Measurements from ENCODE around the gene SLC5A5.

Gene SLC5A5

DNA sequence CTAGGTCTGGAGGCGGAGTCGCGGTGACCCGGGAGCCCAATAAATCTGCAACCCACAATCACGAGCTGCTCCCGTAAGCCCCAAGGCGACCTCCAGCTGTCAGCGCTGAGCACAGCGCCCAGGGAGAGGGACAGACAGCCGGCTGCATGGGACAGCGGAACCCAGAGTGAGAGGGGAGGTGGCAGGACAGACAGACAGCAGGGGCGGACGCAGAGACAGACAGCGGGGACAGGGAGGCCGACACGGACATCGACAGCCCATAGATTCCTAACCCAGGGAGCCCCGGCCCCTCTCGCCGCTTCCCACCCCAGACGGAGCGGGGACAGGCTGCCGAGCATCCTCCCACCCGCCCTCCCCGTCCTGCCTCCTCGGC is at the start of gene SLC5A5:
Gene SLC5A5, plus strand, starts transcription at position 68 of the 373 bp plus-strand sequence. CDS start 375 bp downstream, outside the sequence.
- peak; percentile 81 for DNase-seq

DNA sequence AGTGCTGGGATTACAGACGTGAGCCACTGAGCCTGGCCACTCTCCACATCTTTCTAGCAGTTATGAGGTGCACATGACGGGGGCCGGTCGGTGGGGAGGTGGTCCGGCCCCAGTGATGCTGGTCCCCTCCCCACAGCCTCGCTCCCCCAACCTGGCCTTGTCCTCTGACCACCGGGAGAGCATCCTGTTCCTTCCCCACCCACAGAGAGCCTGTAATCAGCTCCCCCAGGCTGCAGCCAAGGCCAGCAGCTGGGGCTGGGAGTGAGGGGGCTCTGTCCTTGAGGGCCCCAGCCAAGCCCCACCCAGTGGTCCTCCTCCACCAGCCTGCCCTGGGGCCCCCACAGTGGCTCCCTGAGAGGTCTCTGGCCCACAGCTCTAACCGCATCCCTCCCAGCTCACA is 47.4 kb upstream of the SLC5A5 start:
- DNase-seq: no peak

DNA sequence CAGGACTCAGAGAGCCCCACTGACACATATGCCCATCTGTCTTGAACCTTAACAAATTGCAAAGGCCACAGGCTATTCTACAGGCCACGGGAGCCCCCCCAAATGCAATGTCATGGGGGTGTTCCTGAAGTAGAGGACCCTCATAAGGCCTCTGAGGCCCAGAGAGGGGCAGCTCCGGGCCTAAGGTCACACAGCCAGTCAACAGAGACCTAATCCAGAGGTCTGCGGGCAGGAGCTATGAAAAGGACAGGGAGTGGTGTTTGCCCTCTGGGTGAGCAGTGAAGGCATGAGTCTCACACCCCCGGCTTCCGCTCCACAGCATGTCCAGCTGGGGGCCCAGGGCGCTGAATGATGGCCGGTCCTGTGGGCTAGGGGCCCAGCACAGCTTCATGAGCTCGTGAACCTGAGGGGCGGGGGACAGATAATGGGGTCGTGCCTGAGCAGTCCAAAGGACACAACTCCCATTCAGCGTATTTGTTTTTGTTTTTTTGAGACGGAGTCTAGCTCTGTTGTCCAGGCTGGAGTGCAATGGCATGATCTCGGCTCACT is 45.2 kb upstream of the SLC5A5 start:
- DNase-seq: no peak

DNA sequence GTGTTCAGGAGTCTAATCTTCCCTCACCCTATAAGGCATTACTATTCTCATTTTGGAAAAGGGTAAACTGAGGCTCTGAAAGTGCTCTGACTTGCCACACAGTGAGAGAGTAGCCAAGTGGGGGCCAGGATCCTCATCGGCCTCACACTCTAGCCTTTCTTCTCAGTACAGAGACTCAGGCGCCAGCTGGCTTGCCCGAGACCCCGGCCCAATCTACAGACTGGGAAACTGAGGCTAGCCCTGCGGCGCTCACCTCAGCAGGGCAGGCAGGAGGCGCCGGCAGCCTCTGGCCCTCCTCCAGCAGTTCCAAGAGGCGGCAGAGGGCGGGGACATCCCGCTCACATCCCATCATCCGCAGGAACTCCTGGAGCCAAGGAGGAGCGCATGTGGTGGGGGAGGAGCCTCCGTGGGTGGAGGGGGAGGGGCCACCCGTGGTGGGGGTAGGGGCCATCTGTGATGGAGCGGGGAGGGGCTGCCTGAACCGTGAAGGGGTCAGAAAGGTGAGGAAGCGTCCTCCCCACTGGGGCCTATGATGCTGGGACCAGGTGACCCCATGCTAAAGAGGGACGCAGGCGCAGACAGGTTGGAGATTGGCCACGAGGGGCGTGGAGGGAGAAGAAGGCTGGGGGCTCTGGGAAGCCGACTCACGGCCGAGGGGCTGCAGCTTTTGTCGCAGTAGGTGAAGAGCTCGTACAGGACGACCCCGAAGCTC is 41.7 kb upstream of the SLC5A5 start:
- peak; percentile 95 for DNase-seq

DNA sequence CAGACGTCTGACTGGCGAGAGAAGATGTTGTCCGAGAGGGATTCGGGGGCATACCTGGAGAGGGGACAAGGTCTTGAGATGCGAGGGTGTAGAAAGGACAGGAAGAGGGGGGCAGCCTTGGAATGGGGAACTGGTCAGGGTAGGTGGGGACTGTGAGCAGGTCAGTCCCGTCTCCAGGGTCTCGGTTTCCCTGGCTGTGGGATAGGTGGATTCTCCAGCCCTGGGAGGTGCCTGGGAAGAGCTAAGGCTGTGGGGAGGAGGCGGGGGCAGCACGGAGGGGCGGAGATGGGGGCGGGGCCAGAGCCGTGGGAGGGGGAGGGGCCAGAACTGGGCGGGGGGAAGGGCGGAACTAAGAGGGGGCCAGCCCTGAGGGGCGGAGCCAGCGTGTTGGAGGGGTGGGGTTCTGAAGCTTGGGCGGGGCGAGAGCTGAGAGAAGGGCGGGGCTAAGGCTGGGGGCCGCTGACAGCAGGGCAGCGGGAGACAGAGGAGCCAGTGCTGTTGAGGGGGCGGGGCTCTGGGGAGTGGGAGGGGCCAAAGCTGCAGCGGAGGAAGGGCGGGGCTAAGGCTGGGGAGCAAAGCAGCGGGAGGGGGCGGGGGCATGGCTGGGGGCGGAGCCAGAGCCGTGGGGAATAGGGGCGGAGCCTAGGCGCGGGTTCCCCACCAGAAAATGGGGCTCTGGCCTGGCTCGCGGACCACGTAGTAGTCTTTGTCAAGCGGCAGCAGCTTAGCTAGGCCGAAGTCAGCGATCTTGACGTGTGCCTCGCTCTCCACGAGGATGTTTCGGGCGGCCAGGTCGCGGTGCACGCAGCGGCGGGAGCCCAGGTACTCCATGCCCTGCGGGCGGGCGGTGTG is 41.0 kb upstream of the SLC5A5 start:
- DNase-seq: peak; percentile 98

DNA sequence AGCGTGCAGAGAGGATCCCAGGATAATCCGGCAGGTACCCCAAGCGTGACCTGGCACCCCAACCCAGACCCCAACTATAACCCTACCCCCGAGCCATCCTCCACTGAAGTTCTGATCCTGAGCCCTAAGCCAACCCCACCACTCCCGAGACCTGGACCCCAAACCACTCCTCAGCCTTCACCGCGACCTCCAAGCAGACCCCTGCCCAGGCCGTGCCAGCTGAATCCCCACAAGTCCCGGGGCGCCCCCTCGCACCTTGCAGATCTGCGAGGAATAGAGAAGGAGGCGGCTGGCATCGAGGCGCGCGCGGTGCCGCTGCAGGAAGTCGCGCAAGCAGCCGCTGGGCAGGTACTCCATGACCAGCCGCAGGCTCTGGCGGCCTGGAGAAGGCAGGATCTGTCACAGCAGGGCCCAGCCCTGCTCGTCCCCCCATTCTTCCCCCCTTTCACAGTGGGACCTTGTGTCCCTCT is 40.3 kb upstream of the SLC5A5 start:
- peak; percentile 56 for DNase-seq

DNA sequence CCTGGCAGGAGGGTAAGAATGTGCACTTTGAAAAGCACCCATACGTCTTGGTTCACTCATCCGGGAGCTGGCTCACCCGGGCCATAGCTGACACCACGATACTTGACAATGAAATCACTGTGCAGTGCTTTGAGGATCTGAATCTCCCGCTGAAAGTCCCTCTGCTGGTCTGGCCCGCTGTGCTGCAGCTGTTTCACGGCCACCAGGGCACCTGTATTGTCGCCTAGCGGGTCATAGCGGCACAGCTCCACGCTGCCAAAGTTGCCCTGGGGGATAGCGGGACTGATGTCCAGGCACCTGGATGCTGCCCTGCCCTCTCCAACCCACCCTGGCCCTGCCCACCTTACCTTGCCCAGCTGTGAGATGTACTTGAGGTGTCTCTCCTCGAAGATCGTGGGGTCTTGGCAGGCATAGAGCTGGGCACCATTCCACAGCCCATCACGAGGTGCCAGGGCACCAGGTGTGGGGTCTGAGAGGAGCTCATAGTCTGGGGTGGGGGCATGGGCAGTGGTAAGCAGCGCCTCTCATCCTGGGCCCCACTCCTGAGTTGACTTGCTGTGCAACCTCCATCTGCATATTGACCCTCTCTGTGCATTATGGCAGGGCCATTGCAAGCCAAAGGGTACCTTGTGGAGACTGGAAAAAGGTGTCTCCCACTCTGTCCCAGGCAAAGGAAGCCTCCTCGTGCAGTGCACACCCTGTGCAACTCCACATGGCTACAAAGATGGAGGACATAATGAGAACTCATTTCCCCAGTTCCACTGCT is 39.1 kb upstream of the SLC5A5 start:
- no peak for DNase-seq

DNA sequence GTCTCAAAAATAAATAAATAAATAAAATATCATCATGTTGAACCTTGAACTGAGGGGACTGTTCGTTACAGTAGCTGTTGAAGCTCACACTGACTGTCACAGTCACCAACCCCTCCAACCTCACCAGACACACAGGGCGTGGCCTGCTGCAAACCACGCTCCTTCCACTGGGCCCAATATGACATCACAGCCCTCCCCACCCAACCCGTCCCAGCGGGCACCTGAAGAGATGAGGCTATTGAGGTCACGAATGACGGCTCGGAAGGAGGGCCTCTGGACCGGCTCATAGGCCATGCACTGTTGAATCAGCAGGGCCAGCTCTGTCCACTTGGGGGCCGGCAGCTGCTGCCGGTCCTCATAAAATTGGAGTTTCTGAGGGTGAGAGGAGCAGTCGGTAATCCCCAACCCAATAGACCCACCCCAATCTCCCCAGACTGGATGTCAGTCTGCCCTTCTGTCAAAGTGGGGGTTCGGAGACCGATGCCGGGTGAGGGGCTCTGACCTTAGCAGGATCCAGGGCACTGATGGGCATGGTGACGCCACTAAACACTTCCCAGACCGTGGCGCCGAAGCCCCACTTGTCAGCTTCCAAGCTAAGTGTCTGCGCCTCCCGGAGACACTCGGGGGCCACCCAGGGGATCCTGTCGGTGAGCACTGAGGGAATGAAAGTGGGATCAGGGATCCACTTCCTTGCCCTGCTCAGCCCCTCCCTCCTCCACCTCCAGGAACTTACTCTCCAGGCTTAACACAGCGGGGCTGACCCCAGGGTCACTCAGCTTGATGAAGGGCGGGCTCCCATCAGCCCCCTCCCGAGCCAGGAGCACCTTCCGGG is 37.2 kb upstream of the SLC5A5 start:
- DNase-seq: peak; percentile 43

DNA sequence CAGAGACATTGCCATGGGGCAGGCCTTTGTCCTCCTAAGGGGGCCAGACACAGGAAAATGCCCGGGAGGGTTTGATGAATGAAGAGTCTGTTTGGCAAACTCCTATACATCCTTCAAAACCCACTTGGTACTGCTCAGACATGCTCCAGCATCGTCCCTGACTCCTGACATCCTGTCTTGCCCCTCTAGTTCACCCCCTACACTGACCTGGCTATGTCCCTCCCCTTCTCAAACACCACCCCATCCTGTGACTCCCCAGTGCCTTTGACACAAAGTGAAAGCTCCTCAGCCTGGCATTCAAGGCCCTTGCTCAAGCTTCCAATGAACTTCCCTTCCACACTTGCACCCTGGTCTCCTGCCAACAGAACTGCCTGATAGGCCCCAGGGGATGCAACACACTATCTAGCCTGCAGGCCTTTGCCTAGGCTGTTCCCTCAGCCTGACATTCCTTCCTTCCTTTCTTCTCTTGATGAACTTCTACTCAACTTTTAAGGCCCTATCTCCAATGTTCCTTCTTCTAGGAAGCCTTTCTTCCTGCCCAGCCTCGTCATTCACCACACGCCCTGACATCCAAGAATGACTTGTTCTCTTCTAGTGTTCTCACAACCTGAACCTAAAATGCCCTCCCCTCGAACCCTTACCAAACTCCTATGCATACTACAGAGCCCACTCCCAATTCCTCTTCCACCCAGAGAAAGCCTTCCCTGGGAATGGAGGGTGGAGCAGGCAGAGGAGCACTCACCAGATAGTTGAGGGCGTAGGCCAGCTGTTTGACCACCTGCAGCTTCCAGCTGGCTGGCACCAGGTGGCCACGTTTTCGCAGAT is 36.4 kb upstream of the SLC5A5 start:
- no peak for DNase-seq

DNA sequence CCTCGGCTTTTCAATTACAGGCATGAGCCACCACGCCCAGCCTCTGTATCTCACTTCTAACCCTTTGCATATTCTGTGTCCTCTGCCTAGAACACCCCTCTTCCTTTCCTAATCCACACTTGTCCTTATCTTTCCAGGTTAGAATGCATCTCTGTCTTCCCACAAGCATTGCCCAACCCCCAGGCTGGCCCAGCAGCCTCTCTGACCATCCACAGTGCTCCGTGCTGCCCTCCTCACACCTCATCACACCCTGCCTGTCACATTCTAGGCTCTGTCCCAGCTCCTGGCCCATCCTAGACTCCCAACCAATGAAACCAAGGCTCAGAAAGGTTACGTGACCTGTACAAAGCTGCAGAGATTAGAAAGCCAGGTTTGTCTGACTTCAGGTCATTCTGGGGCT is 35.2 kb upstream of the SLC5A5 start:
- no peak for DNase-seq

DNA sequence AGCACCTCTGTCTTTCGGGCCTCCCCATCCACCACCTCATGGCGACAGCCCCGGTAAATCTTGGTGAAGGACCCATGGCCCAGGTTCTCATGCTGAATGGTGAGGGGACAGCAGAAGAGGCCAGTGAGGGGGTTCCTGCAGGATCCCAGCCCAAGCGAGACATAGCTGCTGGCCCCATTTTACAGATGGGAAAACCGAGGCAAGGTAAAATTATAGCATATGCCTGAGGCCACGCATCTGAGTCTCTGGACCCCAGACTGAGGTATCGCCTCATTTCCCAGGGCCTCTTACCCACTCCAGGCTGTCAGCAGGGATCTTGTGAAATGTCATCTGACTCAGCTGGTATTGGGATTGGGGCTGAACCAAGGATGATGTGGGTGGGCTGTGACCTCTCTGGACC is 33.8 kb upstream of the SLC5A5 start:
- DNase-seq: no peak

DNA sequence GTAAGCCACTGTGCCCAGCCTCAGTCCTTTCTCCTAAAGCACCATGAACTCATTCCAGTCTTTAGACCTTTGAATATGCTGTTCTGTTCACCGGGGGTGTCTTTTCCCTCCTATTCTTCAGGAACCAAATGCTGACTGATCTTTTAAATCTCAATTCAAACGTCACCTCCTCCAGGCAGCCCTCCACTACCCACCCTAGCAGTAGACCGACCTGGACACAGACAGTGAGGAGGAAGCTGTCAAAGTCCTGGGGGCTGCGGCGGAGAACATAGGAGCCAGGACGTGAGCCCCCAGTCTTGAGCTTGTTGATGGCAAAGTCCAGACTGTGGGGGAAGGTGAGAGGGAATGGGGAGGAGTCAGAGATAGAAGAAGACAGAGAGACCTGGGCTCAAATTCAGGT is 31.7 kb upstream of the SLC5A5 start:
- no peak for DNase-seq

DNA sequence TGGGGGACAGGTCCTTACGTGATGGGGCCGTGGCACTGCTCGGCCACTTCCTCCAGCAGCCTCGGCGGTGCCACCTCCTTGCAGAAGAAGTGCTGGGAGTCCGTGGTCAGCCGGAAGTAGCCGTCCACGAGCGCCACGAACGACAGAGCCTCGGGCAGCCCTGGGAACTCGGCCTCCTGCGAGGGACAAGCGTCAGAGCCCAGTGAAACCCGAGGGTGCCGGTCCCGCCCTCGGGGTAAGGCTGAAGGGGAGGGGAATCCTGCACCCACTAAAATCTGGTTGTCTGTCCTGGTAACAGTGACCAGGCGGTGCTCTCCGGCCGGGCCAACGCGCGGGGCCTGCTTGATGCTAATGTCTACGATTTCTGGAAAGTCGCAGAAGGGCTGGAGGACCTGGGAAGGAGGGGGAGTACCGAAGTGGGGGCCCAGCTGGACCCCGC is 30.4 kb upstream of the SLC5A5 start:
- DNase-seq: no peak

DNA sequence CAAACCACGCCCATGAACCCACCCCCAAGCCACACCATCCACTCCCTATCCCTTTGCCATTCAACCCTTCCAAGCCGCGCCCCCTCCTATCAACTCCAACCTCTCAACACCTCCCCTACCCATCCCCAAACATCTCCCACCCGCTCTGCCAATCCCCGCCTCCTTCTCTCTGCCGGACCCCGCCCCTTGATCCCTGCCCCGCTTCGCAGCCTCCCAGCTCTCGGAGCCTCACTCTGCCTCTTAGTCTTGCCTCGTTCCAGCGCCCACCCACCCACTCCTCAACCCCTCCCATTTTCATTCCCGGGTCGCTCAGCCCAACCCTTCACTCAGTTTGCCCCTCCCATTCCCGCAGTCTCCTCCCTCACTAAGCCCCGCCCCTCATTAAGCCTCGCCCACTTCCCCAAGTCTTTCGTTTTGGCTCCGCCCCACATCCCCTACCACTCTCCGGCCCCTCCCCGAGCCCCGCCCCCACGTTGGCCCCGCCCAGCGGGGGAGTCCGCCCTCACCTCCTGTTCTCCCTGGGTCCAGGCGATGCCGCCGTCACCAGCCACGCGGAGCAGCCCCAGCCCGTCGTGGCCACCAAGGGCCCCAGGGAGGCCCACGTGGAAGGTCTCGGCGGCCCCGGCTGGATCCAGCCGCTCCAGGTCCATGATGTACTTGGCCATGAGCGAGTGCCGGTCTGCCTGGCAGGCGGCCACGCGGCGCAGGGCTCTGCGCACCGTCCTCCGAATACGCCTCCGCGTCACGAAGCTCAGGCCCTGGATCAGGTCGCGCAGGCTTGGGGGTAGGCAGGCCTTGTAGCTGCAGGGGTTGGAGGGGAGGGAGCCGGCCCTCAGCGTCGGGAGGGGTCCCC is 29.7 kb upstream of the SLC5A5 start:
- DNase-seq: peak; percentile 100

DNA sequence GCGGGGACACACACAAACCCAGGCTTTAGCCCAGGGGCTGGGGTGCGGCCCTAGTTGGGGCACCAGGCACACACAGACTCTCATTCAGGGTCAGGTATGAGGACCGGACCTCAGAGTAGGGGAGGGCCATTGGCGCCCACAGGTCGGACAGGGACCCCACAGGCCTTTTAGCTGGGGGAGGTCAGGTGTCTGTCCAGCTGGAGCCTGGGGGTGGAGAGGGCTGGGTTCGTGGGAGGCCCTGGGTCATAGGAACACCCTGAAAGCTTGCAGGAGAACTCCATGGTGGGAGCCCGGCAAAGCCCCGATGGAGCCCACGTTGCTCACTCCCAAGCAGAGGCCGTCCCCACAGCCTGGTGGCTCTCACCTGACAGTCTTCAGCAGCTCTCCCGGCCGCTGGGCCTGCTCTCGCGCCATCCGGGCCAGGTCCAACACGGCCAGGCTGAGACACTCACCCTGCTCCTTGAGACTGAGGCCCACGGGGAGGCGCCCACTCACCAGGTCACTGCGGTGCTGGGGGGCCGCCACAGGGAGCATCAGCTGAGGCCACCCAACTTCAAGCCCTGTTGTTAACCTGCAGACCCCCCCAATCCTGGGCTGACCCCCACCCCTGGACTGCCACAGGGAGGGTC is 29.0 kb upstream of the SLC5A5 start:
- peak; percentile 59 for DNase-seq

DNA sequence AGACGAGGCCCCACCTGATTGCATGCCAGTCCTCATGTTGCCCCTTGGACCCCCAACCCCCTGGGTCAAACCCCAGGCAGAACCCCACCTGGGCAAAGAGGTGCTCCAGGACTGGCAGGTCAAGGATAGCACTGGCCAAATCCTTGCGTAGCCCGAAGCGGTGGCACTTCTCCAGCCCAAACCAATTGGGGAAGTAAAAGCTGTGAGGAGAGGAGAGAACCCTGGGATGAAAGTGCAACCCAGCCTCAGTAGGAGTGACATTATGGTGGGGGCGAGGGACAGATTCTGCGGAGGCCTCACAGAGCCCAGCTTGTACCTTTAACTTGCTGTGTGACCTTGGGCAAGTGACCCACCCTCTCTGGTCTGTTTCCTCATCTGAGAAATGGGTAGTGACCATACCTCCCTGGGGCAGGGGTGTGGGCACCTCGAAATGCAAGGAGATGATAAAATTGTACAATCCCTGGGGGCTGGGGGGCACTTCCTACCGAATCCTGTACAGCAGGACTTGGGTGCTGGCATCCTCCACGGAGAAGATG is 28.4 kb upstream of the SLC5A5 start:
- DNase-seq: no peak

DNA sequence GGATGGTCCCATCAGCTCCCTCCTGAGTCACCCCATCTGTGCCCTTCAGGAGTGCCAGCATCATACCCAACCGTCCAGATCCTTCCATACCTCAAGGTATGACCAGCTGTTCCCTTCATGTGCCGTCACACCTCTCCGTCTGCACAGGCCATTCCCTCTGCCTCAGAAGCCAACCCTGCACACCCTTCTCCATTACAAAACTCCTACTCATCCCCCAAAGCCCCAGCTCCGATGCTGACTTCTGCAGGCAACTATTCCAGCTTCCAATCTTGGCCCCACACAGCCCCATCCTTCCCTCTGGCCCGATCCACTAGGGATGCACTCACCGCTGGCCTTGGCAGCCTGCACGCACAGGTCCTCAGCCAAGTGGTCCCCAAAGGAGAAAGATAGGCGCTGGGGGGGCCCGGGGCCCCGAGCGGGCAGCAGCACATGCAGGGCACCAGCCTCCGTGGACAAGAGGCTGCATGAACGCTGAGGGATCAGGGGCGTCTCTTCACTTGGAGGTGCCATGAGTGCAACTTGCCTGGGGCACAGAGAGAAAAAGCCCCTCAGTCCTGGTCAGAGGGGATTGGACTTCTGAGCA is 27.7 kb upstream of the SLC5A5 start:
- DNase-seq: no peak

DNA sequence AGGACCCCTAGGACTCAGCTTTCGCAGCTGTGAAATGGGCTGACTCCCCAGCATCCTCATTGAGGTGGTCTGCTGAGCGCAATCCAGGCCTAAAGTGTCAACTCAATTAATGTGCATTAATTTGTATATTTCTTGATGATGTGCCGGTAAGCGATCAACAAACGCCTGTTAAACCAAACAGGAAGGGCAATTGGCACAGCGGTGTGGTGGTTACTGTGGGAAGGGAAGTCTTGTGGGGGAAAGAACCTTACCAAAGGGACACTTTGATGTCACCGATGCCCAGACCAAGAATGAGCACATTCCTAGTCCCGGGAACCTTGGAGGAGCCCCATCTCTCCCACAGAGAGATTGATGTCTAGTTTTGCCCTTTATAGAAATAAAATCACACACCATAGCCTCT is 25.6 kb upstream of the SLC5A5 start:
- DNase-seq: no peak
